SK-N-SH treated with all-trans-retinoic acid at 6 μM for 48 hours (cell line): ENCODE results near the gene MKX.

ENCODE experiments used
- ATAC-seq: fragments of 200-7000 bp; cut with Tn5 transposase; 3 replicates; pipeline ENCODE4 v1.9.1; 2020; ENCODE audit warnings: mild to moderate bottlenecking, moderate library complexity
- ARNTL ChIP-seq: fragments of 450-650 bp; formaldehyde crosslinking; IDR thresholded peaks from 2 replicates; pipeline ENCODE4 v1.5.0; 2020; ENCODE audit warnings: low read depth, mild to moderate bottlenecking, moderate library complexity, borderline replicate concordance
- BACH2 ChIP-seq: fragments of 250-450 bp; sonication (Bioruptor Pico); IDR thresholded peaks from 2 replicates; pipeline ENCODE4 v1.9.0; 2021; ENCODE audit warnings: mild to moderate bottlenecking, borderline replicate concordance
- CSDC2 ChIP-seq: fragments of 250-450 bp; sonication (Bioruptor Pico); IDR thresholded peaks from 2 replicates; pipeline ENCODE4 v1.5.0; 2020; ENCODE audit warnings: mild to moderate bottlenecking, moderate library complexity
- ESRRG ChIP-seq: fragments of 250-450 bp; sonication (Bioruptor Pico); IDR thresholded peaks from 2 replicates; pipeline ENCODE4 v1.6.1; 2021; ENCODE audit warnings: mild to moderate bottlenecking
- GLIS3 ChIP-seq: fragments of 250-450 bp; sonication (Bioruptor Pico); IDR thresholded peaks from 2 replicates; pipeline ENCODE4 v1.5.0; 2020; ENCODE audit warnings: mild to moderate bottlenecking, moderate library complexity
- ISL1 ChIP-seq: fragments of 250-450 bp; sonication (Bioruptor Pico); IDR thresholded peaks from 2 replicates; pipeline ENCODE4 v2.1.2; 2022; ENCODE audit warnings: mild to moderate bottlenecking, moderate library complexity
- OSR1 ChIP-seq: fragments of 250-450 bp; sonication (Bioruptor Pico); IDR thresholded peaks from 2 replicates; pipeline ENCODE4 v1.8.0; 2022; ENCODE audit warnings: moderate library complexity, mild to moderate bottlenecking, inconsistent platforms
- RARB ChIP-seq: fragments of 250-450 bp; sonication (Bioruptor Pico); IDR thresholded peaks from 2 replicates; pipeline ENCODE4 v1.8.0; 2021; ENCODE audit warnings: mild to moderate bottlenecking, moderate library complexity
- SNAI2 ChIP-seq: fragments of 250-450 bp; sonication (Bioruptor Pico); IDR thresholded peaks from 2 replicates; pipeline ENCODE4 v1.5.0; 2020; ENCODE audit warnings: mild to moderate bottlenecking, moderate library complexity
- TCF4 ChIP-seq: fragments of 250-450 bp; sonication (Bioruptor Pico); IDR thresholded peaks from 2 replicates; pipeline ENCODE4 v1.8.0; 2021; ENCODE audit warnings: mild to moderate bottlenecking, moderate library complexity, borderline replicate concordance
- TOX ChIP-seq: fragments of 250-450 bp; sonication (Bioruptor Pico); IDR thresholded peaks from 2 replicates; pipeline ENCODE4 v1.8.0; 2021; ENCODE audit warnings: mild to moderate bottlenecking, moderate library complexity, borderline replicate concordance
- ZC3H10 ChIP-seq: fragments of 250-450 bp; sonication (Bioruptor Pico); IDR thresholded peaks from 2 replicates; pipeline ENCODE4 v1.5.1; 2021; ENCODE audit warnings: mild to moderate bottlenecking, moderate library complexity
- ZFP3 ChIP-seq: fragments of 250-450 bp; sonication (Bioruptor Pico); IDR thresholded peaks from 2 replicates; pipeline ENCODE4 v1.5.0; 2020; ENCODE audit warnings: mild to moderate bottlenecking, moderate library complexity
- ZFP30 ChIP-seq: fragments of 450-650 bp; formaldehyde crosslinking; IDR thresholded peaks from 2 replicates; pipeline ENCODE4 v1.5.0; 2022; ENCODE audit warnings: mild to moderate bottlenecking, moderate library complexity
- ZNF70 ChIP-seq: fragments of 450-650 bp; formaldehyde crosslinking; IDR thresholded peaks from 2 replicates; pipeline ENCODE4 v1.5.0; 2020; ENCODE audit warnings: mild to moderate bottlenecking, moderate library complexity
- ZNF8 ChIP-seq: fragments of 450-650 bp; formaldehyde crosslinking; IDR thresholded peaks from 2 replicates; pipeline ENCODE4 v1.5.0; 2020; ENCODE audit warnings: mild to moderate bottlenecking, moderate library complexity
- TF ChIP-seq, protein P1 (sequence below): fragments of 250-450 bp; sonication (Bioruptor Pico); IDR thresholded peaks from 2 replicates; pipeline ENCODE4 v1.8.0; 2021; ENCODE audit warnings: low read depth, mild to moderate bottlenecking, moderate library complexity, borderline replicate concordance
- TF ChIP-seq, protein P2 (sequence below): fragments of 250-450 bp; sonication (Bioruptor Pico); IDR thresholded peaks from 2 replicates; pipeline ENCODE4 v1.5.0; 2020; ENCODE audit warnings: mild to moderate bottlenecking, moderate library complexity
- TF ChIP-seq, protein P3 (sequence below): fragments of 250-450 bp; sonication (Bioruptor Pico); IDR thresholded peaks from 2 replicates; pipeline ENCODE4 v1.5.1; 2020; ENCODE audit warnings: low read depth, mild to moderate bottlenecking, moderate library complexity
- TF ChIP-seq, protein P4 (sequence below): fragments of 250-450 bp; sonication (Bioruptor Pico); IDR thresholded peaks from 2 replicates; pipeline ENCODE4 v1.8.0; 2020; ENCODE audit warnings: mild to moderate bottlenecking, moderate library complexity, borderline replicate concordance

MKX gene, protein sequence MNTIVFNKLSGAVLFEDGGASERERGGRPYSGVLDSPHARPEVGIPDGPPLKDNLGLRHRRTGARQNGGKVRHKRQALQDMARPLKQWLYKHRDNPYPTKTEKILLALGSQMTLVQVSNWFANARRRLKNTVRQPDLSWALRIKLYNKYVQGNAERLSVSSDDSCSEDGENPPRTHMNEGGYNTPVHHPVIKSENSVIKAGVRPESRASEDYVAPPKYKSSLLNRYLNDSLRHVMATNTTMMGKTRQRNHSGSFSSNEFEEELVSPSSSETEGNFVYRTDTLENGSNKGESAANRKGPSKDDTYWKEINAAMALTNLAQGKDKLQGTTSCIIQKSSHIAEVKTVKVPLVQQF

DNA sequence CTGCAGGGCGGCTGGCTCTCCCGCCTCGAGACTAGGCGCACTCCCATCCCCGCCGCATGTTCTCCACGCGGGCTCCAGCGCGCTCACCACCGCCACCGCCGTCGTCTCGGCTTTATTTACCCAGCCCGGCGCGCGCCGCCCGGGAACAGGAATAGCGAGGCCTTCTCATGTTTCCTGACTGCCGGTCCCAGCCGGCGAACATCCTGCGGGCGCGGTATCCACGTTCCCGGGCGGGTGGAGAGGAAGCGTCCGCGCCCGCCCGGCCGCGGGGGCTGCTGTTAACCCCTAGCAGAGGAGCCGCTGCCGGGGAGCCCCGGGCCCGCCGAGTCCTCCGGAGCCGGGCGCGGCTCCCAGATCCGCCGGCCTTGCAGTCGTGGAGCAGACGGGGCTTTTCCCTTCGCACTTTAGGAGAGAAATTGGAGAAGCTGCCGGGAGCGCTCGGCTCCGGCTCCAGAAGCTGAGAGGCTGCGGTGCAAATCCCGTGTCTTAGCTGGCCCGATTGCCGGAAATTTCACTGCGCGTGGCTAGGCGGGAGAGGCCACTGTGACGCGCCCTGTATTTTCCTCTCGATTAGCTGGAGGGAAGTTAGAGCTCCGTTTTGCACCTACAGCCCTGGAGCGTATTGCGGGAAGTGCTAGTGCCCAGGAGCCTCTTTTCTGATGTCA, at the start of gene MKX:
Gene MKX (minus strand): TSS at position 88 of the 665 bp plus-strand sequence. CDS start 2,404 bp downstream, outside the sequence.
- TF ChIP-seq SNAI2 (no peak), RARB (CRISPR knock-in tag) (no peak), BACH2 (CRISPR knock-in tag) (no peak), TCF4 (CRISPR knock-in tag) (no peak), ESRRG (CRISPR knock-in tag) (no peak), ZFP30 (CRISPR knock-in tag) (no peak), TOX (no peak), ZNF70 (CRISPR knock-in tag) (no peak), CSDC2 (CRISPR knock-in tag) (no peak), ZFP3 (no peak), ZNF8 (CRISPR knock-in tag) (no peak), OSR1 (no peak), GLIS3 (CRISPR knock-in tag) (no peak)
- TF ChIP-seq, protein P1, sequence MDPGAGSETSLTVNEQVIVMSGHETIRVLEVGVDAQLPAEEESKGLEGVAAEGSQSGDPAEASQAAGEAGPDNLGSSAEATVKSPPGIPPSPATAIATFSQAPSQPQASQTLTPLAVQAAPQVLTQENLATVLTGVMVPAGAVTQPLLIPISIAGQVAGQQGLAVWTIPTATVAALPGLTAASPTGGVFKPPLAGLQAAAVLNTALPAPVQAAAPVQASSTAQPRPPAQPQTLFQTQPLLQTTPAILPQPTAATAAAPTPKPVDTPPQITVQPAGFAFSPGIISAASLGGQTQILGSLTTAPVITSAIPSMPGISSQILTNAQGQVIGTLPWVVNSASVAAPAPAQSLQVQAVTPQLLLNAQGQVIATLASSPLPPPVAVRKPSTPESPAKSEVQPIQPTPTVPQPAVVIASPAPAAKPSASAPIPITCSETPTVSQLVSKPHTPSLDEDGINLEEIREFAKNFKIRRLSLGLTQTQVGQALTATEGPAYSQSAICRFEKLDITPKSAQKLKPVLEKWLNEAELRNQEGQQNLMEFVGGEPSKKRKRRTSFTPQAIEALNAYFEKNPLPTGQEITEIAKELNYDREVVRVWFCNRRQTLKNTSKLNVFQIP (CRISPR knock-in tag), result no peak
- TF ChIP-seq, protein P2, sequence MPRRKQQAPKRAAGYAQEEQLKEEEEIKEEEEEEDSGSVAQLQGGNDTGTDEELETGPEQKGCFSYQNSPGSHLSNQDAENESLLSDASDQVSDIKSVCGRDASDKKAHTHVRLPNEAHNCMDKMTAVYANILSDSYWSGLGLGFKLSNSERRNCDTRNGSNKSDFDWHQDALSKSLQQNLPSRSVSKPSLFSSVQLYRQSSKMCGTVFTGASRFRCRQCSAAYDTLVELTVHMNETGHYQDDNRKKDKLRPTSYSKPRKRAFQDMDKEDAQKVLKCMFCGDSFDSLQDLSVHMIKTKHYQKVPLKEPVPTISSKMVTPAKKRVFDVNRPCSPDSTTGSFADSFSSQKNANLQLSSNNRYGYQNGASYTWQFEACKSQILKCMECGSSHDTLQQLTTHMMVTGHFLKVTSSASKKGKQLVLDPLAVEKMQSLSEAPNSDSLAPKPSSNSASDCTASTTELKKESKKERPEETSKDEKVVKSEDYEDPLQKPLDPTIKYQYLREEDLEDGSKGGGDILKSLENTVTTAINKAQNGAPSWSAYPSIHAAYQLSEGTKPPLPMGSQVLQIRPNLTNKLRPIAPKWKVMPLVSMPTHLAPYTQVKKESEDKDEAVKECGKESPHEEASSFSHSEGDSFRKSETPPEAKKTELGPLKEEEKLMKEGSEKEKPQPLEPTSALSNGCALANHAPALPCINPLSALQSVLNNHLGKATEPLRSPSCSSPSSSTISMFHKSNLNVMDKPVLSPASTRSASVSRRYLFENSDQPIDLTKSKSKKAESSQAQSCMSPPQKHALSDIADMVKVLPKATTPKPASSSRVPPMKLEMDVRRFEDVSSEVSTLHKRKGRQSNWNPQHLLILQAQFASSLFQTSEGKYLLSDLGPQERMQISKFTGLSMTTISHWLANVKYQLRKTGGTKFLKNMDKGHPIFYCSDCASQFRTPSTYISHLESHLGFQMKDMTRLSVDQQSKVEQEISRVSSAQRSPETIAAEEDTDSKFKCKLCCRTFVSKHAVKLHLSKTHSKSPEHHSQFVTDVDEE, result no peak
- TF ChIP-seq, protein P3, sequence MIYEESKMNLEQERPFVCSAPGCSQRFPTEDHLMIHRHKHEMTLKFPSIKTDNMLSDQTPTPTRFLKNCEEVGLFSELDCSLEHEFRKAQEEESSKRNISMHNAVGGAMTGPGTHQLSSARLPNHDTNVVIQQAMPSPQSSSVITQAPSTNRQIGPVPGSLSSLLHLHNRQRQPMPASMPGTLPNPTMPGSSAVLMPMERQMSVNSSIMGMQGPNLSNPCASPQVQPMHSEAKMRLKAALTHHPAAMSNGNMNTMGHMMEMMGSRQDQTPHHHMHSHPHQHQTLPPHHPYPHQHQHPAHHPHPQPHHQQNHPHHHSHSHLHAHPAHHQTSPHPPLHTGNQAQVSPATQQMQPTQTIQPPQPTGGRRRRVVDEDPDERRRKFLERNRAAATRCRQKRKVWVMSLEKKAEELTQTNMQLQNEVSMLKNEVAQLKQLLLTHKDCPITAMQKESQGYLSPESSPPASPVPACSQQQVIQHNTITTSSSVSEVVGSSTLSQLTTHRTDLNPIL, result no peak
- TF ChIP-seq, all 23 proteins: peak for 0
- no peak for ATAC-seq

DNA sequence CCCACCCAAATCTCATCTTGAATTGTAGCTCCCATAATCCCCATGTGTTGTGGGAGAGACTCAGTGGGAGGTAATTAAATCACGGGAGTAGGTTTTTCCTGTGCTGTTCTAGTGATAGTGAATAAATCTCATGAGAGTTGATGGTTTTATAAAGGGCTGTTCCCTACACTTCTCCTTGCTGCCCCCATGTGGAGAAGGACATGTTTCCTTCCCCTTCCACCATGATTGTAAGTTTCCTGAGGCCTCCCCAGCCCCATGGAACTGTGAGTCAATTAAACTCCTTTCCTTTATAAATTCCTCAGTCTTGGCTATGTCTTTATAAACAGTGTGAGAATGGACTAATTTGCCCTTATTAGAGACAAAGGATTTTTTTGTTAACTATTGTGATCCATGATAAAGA, 48.5 kb upstream of the MKX start:
- TF ChIP-seq TCF4 (CRISPR knock-in tag) (no peak), CSDC2 (CRISPR knock-in tag) (no peak)

DNA sequence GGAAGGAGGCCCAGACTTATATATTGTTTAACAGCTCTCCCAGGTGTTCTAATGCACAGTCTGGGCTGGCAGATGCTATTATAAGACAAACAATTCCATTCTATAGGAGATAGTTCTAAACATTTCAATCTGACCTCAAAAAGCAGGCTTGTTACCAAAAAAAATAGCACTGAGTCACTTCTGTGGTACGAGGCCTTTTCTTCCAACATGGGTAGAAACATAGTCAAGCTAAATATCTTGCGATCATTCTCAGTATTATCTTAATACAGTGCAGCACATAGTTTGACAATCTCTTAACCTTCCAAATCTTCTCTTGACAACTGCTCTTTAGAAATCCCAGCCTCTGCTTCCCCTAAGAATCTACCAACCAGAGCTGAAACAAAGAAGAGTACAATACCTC, 46.6 kb upstream of the MKX start:
- ATAC-seq, result no peak
- no peak for TF ChIP-seq ZNF8 (CRISPR knock-in tag)
- no peak for TF ChIP-seq CSDC2 (CRISPR knock-in tag)
- no peak for TF ChIP-seq RARB (CRISPR knock-in tag)
- TF ChIP-seq ISL1, result no peak
- TF ChIP-seq BACH2 (CRISPR knock-in tag), result no peak
- TF ChIP-seq, protein P4, sequence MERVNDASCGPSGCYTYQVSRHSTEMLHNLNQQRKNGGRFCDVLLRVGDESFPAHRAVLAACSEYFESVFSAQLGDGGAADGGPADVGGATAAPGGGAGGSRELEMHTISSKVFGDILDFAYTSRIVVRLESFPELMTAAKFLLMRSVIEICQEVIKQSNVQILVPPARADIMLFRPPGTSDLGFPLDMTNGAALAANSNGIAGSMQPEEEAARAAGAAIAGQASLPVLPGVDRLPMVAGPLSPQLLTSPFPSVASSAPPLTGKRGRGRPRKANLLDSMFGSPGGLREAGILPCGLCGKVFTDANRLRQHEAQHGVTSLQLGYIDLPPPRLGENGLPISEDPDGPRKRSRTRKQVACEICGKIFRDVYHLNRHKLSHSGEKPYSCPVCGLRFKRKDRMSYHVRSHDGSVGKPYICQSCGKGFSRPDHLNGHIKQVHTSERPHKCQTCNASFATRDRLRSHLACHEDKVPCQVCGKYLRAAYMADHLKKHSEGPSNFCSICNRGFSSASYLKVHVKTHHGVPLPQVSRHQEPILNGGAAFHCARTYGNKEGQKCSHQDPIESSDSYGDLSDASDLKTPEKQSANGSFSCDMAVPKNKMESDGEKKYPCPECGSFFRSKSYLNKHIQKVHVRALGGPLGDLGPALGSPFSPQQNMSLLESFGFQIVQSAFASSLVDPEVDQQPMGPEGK (CRISPR knock-in tag), result no peak
- TF ChIP-seq ZC3H10 (CRISPR knock-in tag), result no peak
- TF ChIP-seq ZFP30 (CRISPR knock-in tag), result no peak
- no peak for TF ChIP-seq ARNTL (CRISPR knock-in tag)
- TF ChIP-seq ZFP3, result no peak
- no peak for TF ChIP-seq ESRRG (CRISPR knock-in tag)
- no peak for TF ChIP-seq TOX
- TF ChIP-seq SNAI2, result no peak
- TF ChIP-seq OSR1, result no peak

More for the DNA sequence above, 48.5 kb upstream of the MKX start:
- ATAC-seq, result no peak

DNA sequence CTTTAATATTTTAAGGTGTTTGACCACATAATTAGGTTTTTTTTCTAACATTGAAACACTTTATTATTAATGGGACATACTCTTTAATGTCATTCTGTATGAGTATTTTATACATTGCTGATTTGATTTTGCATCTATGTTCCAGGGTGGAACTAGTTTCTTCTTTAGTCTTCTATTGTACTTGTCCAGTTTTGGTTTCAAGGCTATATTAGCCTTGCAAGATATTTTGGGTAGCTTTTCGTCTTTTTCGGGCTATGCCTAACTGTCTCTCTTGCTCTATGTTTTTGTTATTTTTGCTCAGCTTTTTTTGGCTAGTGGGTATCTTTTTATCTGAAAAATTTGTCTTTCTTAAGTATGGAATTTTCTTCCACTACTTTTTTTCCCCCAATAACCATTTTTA, 38.7 kb upstream of the MKX start:
- TF ChIP-seq, protein P3, result no peak
- no peak for TF ChIP-seq ARNTL (CRISPR knock-in tag)
- no peak for TF ChIP-seq RARB (CRISPR knock-in tag)
- no peak for TF ChIP-seq ZFP30 (CRISPR knock-in tag)
- TF ChIP-seq OSR1, result no peak
- TF ChIP-seq TCF4 (CRISPR knock-in tag), result no peak
- no peak for TF ChIP-seq TOX
- no peak for ATAC-seq
